IMR-90 (cell line): ENCODE data around the gene PLVAP.

Source experiments
- BHLHE40 ChIP-seq: fragments of 150-350 bp; IDR thresholded peaks from 2 replicates; pipeline ENCODE4 v1.6.1; 2016; ENCODE audit warnings: mild to moderate bottlenecking, low read depth, low read length
- CTCF ChIP-seq: conservative IDR thresholded peaks from 2 replicates; pipeline ENCODE4 v1.5.1; 2012; ENCODE audit warnings: mild to moderate bottlenecking, low read depth, low read length, improper control_type of control experiment
- POLR2A ChIP-seq: IDR thresholded peaks from 2 replicates; pipeline ENCODE4 v1.6.1; 2012; ENCODE audit warnings: mild to moderate bottlenecking, low read depth, low read length
- RCOR1 ChIP-seq: IDR thresholded peaks from 2 replicates; pipeline ENCODE4 v1.6.1; 2012; ENCODE audit warnings: mild to moderate bottlenecking, low read length, improper control_type of control experiment; ENCODE audit not compliant: insufficient replicate concordance

- TF ChIP-seq CTCF (no peak), RCOR1 (no peak), POLR2A (no peak), BHLHE40 (no peak)
Measured at GRCh38 chr19:17347877-17348276, 29.3 kb downstream of the PLVAP start.
